ENCODE measurements around the gene RPS26. TPM values are rescaled to one million over a fixed set of nuclear protein-coding genes. Genes with fewer than 3 reads are reported as not detected.

The RPS26 gene
- total and polyA plus RNA-seq, 2 donors (not counting 3 experiments of a cell fraction or from before 2014, with no cell fraction given) = 57.3 to 1,847 TPM

DNA sequence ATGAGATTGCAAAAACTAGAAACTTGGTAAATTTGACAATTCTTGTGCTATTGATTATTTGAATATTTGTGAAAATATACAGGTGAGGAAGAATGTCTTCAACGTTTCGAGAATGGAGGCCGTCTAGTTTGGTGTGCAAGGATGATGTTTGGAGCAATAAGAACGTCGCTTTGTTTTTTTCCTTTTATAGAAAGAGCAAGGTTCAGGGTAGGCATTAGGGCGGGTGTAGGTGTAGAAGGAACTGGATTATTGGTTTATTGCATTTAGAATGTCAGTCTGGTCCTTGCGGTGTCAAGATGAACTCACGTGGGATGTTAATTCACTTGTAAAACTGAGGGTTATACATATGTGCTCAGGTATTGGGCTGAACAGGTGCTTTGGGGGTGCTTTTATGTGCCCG lies 1.1 kb downstream of the RPS26 start:
- FAIRE-seq (no peak), DNase-seq (ENCODE audit: low read depth, low spot score) (no peak)
- H3K79me2 ChIP-seq (ENCODE audit: control insufficient read depth, insufficient read depth, low read length) = peaks cover 20% of the 10 kb centered on the region
- POLR2A ChIA-PET = no interaction called here
- H3K27ac ChIP-seq (ENCODE audit: insufficient read depth, low read depth, low read length) = peak overlapping the region; percentile 95
- H3K9me1 ChIP-seq (replicated peaks; ENCODE audit: control insufficient read depth, extremely low read depth, insufficient read depth, low read length) = no peaks in the 10 kb centered on the region
- H2AFZ ChIP-seq (ENCODE audit: low read depth, low read length) = no peak overlapping the region
- H3K36me3 ChIP-seq (ENCODE audit: control insufficient read depth in 2 of 2, extremely low read depth in 1 of 2, insufficient read depth in 2 of 2, low read length in 2 of 2) = peaks cover 8 to 14% of the 10 kb centered on the region in 2 experiments
- CTCF ChIA-PET = interaction anchor here (3.2 kb wide), 1 partner anchor 13 kb away, joined by 10 read pairs; no protein-coding TSS in a partner anchor
- dilution Hi-C loops (cut with MboI; ENCODE audit: extremely low pct_ligation_motif_present, low sequenced_read_pairs) (no loop called here), intact Hi-C loops (cut with micrococcal nuclease) (loop anchor here (1.0 to 5.0 kb wide), 3 partner anchors 36 to 146 kb away; partner anchors contain the start of genes DGKA and SMARCC2)
- H3K4me2 ChIP-seq (ENCODE audit: insufficient read depth, low read length) = peak overlapping the region; percentile 95
- peak overlapping the region; percentile 97 for H3K9ac ChIP-seq (replicated peaks; ENCODE audit: extremely low read depth, insufficient read depth, low read length)
- no TSS peak for BruUV-seq (replicated peaks)
- no peaks in the 10 kb centered on the region for H3K9me3 ChIP-seq (replicated peaks; ENCODE audit: control insufficient read depth, insufficient read depth, low read length)
- no peaks in the 10 kb centered on the region for H3K27me3 ChIP-seq (ENCODE audit: control insufficient read depth in 2 of 2, insufficient read depth in 2 of 2, low read length in 2 of 2)
- no peak for TF ChIP-seq EZH2 (IDR thresholded peaks at IDR 0.05; ENCODE audit: borderline replicate concordance, low read depth, low read length, severe bottlenecking)
- TF ChIP-seq MYC (IDR thresholded peaks at IDR 0.05; ENCODE audit: low read depth, low read length) = no peak
- TF ChIP-seq FOS (IDR thresholded peaks at IDR 0.05; ENCODE audit: borderline replicate concordance, insufficient read depth, low read length) = no peak
- H4K20me1 ChIP-seq (replicated peaks; ENCODE audit: control insufficient read depth, extremely low read depth, insufficient read depth, low read length) = peaks cover 3% of the 10 kb centered on the region
- H3K4me3 ChIP-seq (replicated peaks in 1 of 3; ENCODE audit: insufficient read depth in 1 of 3, low read depth in 1 of 3, low read length in 3 of 3) = peak overlapping the region; percentile 84 to 100 (median 87)
- H3K4me1 ChIP-seq (ENCODE audit: control insufficient read depth, extremely low read depth, insufficient read depth, low read length) = peaks cover 17% of the 10 kb centered on the region

DNA sequence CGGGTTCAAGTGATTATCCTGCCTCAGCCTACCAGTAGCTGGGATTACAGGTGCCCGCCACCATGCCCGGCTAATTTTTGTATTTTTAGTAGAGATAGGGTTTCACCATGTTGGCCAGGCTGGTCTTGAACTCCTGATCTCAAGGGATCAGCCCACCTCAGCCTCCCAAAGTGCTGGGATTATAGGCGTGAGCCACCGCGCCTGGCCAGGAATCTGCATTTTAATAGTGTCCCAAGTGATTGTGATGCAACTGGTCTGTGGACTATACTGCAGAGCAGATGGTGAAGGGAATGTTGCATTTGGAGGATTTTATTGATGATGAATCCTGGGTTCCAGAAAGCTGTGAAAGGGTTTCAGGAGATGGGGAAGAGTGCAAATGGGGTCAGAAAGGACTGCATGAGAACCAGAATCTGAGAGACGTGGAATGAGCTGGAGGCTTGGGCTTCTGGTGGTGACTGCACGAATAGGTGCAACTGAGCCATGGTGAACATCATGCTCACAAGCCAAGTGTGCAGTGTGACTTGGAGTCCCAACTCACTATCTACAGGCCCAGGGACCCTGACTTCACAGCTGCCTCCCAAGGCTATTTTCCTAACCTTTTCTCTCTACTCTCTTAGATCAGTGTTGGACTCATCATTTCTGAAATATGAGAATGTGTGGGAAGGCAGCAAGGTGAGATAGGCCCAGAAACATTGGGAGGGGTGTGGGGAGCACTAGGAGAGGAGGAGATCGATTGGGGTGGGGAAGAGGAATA lies 4.5 kb downstream of the RPS26 start:
- CTCF ChIA-PET = interaction anchor here (1.2 to 4.6 kb wide), 8 partner anchors 14 to 143 kb away, joined by 3 to 28 read pairs (median 8); partner anchors contain the start of genes ERBB3, PA2G4, SMARCC2 and SUOX
- no peak for FAIRE-seq

More for the DNA sequence above, 4.5 kb downstream of the RPS26 start:
- dilution Hi-C loops (cut with MboI; ENCODE audit: extremely low pct_ligation_motif_present, low sequenced_read_pairs) (no loop called here), intact Hi-C loops (cut with micrococcal nuclease) (no loop called here)
- Histone ChIP-seq H3K4me3 (replicated peaks in 1 of 3; ENCODE audit: insufficient read depth in 1 of 3, low read depth in 1 of 3, low read length in 3 of 3) (no peak overlapping the region), H4K20me1 (replicated peaks; ENCODE audit: control insufficient read depth, extremely low read depth, insufficient read depth, low read length) (peaks cover 3% of the 10 kb centered on the region), H3K27me3 (ENCODE audit: control insufficient read depth in 2 of 2, insufficient read depth in 2 of 2, low read length in 2 of 2) (no peaks in the 10 kb centered on the region), H3K9me3 (replicated peaks; ENCODE audit: control insufficient read depth, insufficient read depth, low read length) (no peaks in the 10 kb centered on the region), H2AFZ (ENCODE audit: low read depth, low read length) (no peak overlapping the region), H3K27ac (ENCODE audit: insufficient read depth, low read depth, low read length) (no peak overlapping the region), H3K4me1 (ENCODE audit: control insufficient read depth, extremely low read depth, insufficient read depth, low read length) (peaks cover 12% of the 10 kb centered on the region), H3K79me2 (ENCODE audit: control insufficient read depth, insufficient read depth, low read length) (peaks cover 20% of the 10 kb centered on the region), H3K4me2 (ENCODE audit: insufficient read depth, low read length) (no peak overlapping the region), H3K36me3 (ENCODE audit: control insufficient read depth in 2 of 2, extremely low read depth in 1 of 2, insufficient read depth in 2 of 2, low read length in 2 of 2) (peaks cover 8 to 14% of the 10 kb centered on the region in 2 experiments), H3K9ac (replicated peaks; ENCODE audit: extremely low read depth, insufficient read depth, low read length) (no peak overlapping the region), H3K9me1 (replicated peaks; ENCODE audit: control insufficient read depth, extremely low read depth, insufficient read depth, low read length) (no peaks in the 10 kb centered on the region)
- TF ChIP-seq POLR2A (IDR thresholded peaks at IDR 0.05; ENCODE audit: low read depth, low read length) (peak; percentile 11), GATA2 (IDR thresholded peaks at IDR 0.05; ENCODE audit: insufficient read depth, insufficient read length, low read depth, low read length) (no peak)
- POLR2A ChIA-PET = interaction anchor here (1.4 to 1.9 kb wide), 2 partner anchors 33 to 58 kb away, joined by 4 read pairs; partner anchors contain the start of gene PA2G4
- no TSS peak for BruUV-seq (replicated peaks)
- DNase-seq (ENCODE audit: low read depth, low spot score) = no peak

Data from endothelial cell of umbilical vein (primary cell).